GM19438 (cell line): ENCODE measurements around the gene TMEM163.
"Not testable (repeated sequence)": the region's sequence is repeated elsewhere in the genome, so short reads cannot be mapped to it uniquely, and the experiment has no call there.

Experiments used
- ATAC-seq: cut with Tn5 transposase; IDR thresholded peaks from one replicate; pipeline ENCODE4 v1.9.1; 2021; ENCODE audit warnings: low read depth; ENCODE audit not compliant: unreplicated experiment

The TMEM163 gene

GRCh38 chr2:134583997-134584520 is 134.7 kb downstream of the TMEM163 start:
- no peak for ATAC-seq

GRCh38 chr2:134583462-134583861 is 135.3 kb downstream of the TMEM163 start:
- ATAC-seq = no peak

- no peak for ATAC-seq
Measured at GRCh38 chr2:134582547-134582899, 136.3 kb downstream of the TMEM163 start.

DNA sequence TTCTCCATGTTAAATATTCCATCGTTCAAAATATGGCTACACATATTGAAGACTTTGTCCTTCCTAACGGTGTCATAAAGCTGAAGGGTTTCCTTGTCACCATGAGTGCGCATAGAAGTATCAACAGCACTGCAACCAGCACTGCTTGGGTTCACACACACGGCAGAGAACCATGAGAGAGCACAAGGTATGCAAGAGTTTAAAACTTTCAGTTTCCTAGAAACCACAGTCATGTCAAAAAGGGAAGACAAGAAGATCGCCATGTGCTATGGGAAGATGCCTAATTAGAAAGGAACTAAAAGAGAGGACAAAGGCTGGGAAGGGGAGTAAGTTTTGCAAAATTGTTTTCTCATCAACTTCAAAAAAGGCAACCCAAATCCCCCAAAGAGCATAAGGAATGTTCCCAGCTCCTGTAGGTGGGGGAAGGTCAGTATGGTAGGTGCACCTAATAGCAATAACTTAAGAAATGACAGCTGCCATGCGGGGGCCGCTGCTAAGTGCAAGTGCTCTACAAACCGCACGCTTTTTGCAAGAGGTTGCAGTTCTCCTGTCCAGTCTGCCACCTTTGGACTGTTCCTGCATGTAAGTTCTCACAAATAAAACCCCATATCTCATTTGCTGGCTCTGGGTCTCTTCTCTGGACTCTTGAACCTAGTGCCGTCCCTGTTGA is 136.8 kb downstream of the TMEM163 start:
- ATAC-seq = peak; percentile 66

DNA sequence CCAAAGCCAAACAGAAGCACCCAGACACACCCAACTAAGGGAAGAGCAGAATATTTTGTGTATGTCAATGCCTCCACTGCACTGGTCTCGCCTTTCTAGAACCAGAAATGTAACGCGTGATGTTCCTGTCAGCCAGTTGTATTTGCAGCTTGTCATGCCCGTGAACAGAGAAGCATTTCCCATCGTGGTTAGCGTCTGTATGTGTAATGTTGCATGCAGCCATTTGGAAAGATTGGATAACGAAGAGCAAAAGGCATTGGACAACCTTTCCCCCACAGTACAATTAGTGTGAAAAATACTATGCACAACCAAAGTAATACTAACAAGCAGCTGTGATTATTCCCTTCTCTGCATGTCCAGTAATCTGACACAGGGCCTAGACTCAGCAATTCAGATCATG is 140.5 kb downstream of the TMEM163 start:
- no peak for ATAC-seq

DNA sequence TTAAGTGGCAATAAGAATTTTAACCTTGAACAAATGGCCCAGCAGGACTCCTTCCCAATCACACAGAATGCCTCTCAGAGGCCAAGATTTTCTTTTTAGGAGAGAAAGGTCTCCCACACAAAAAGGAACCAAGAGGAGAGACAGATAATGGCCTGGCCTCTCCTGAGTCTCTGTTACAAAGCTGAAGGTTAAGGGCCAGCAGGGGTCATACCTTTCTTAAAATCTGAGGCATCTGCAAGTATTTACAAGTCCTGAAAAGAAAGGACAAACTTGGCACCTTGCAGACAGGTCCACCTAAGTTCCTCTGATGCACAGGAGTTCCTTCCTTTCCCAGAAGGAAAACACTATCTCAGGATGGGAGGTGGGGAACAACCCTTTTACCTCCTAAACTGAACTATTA is 142.3 kb downstream of the TMEM163 start:
- no peak for ATAC-seq

- no peak for ATAC-seq
Measured at GRCh38 chr2:134575888-134576287, 142.9 kb downstream of the TMEM163 start.

DNA sequence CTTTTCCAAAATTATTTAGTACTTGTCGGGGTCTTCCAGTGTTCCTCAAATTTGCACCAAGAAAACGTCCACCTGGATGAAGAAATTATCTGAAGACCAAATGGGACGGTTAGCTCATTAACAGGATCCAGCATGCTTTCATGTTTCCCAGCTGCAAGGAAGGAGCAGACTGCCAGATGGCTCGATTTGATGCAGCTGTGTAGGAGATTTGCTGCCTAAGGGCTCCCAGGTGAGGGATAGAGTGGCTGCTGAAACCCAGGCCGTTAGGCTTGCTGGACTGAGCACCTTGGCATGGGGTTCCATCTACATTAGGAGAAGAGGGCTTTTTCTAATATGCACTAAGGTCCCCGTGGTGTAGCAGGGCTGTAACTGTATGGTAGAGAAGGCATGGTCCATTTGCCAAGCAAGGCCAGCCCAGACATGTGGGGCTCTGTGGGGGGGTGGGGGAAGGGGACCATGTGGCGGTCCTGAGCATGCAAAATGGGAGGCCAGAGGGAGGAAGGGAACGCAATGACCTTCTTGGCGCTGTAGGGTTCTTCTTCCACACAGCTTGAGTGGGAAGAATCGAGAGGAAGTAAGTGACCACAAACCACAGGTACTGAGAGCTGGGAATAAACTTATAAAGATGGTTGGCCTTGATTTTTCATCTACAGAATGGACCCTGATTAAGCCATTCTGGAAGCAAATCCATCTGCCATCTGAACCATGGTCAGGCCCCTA is 144.0 kb downstream of the TMEM163 start:
- no peak for ATAC-seq

DNA sequence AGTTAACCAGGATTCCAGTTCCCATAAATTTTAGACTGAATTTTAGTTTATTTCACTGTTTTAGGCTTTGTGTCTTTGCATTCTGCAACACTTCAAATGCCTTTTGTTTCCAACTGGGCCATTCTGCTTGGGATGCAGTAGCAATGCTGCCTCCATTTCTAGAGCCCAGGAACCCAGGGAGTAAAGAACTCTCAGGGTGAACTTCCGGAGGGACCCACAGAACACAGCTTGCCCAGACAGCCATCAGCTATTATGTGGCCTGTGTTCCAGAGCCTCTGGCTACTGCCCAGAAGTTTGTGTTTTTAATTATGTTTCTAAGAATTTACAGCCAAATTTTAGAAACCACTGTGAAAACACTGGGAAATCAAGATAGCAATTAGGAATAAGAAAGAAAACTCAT is 145.1 kb downstream of the TMEM163 start:
- no peak for ATAC-seq

DNA sequence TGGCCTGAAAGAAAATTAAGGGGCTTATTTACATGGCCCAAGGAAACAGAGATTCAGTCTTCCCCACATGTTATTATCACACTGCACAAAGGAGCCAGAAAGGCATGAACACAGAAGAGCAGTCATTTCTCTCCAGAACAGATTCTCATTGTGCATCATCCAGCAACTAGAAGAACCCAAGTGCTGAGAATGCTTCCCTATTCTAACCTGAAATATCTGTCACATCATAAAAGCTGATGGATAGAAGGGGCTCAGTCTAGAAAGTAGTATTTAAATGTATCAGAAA is 145.8 kb downstream of the TMEM163 start:
- ATAC-seq = no peak

- no peak for ATAC-seq
Measured at GRCh38 chr2:134572314-134573084, 146.3 kb downstream of the TMEM163 start.

DNA sequence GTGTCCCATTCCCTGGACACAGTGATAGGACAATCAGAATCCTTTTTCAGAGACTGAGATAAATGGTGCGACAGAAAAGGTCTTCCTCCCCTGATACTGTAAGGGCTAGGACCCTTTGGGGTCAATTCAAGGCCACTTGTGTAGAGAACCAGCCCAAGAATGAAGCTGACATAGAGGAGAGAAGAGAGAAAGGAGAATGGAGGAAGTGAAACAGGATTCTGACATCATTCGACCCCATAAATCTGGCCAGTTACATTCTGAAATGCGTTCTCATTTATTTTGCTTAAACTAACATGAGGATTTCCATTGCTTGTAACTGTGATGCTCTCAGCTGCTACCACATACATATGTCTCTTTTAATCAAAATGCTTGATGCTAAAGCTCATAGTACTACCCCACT is 148.1 kb downstream of the TMEM163 start:
- no peak for ATAC-seq

DNA sequence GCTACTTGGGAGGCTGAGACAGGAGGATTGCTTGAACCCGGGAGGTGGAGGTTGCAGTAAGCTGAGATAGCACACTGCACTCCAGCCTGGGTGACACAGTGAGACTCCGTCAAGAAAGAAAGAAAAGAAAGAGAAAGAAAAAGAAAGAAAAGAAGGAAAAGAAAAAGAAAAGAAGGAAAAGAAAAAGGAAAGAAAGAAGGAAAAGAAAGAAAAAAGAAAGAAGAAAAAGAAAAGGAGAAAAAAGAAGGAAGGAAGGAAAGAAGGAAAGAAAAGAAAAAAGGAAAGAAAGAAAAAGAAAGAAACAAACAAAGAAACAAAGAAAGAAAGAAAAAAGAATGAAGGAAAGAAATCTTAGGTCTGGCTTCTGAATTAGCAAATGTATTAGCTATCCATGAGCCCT is 150.4 kb downstream of the TMEM163 start:
- ATAC-seq = no peak

GRCh38 chr2:134567666-134568065 is 151.1 kb downstream of the TMEM163 start:
- no peak for ATAC-seq

- not testable (repeated sequence) for ATAC-seq
Measured at GRCh38 chr2:134564955-134565354, 153.8 kb downstream of the TMEM163 start.

- no peak for ATAC-seq
Measured at GRCh38 chr2:134564549-134564948, 154.3 kb downstream of the TMEM163 start.

DNA sequence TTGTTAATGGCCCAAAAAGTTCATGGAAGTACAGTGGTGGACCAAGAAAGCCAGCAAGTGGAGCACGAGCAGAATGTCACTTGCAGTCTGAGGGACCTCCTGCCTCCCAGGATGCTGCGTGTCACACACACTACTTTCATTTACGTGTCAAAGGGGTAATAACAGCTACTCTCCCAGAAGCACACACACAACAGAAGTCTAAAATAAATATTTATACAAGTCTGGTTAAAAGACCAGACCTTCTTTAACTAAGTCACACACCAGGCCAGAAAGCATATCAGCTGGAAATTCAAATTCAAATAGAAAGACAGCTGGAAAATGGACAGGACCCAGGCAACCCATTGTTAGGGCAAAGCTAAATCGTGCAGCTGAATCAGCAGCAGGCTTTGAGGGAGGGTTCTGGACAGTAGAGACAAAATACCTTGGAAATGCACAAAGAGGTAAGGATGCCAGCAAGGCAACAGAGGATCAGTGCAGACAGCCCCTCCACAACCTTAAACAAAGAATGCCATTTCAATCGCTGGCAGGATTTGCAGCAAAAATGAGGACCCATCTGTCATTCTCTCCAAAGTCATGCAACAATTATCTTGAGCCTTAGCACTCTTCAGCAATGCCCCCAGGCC is 160.5 kb downstream of the TMEM163 start:
- no peak for ATAC-seq

GRCh38 chr2:134555411-134555810 is 163.4 kb downstream of the TMEM163 start:
- ATAC-seq = no peak

- ATAC-seq = no peak
Measured at GRCh38 chr2:134553657-134554056, 165.1 kb downstream of the TMEM163 start.

DNA sequence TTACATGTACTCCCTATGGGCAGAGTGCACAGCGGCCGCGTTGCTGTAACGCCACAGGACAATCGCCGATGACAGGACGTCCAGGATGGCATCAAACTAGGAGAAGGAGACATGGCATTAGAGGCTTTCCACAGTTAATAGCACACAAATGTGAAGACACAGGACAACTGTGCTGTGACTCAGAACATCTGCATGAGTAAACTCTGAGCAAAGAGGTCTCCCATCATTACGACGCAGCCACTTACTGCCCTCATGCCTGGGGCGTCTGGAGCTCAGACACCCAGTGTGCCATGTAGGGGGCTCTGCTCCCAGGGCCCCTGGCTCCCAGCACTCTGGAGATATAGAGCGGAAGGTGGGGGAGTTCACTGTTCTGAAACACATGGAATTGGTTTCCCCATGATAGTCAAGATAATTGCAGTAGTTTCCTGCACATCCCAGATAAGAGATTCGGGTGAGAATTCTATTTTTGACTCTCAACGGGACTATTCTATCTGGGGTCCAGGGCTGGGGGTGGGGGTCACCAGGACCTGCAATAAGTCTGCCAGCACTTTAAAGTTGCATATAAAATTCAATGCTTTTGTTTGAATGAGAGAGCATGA is 168.1 kb downstream of the TMEM163 start:
- no peak for ATAC-seq

DNA sequence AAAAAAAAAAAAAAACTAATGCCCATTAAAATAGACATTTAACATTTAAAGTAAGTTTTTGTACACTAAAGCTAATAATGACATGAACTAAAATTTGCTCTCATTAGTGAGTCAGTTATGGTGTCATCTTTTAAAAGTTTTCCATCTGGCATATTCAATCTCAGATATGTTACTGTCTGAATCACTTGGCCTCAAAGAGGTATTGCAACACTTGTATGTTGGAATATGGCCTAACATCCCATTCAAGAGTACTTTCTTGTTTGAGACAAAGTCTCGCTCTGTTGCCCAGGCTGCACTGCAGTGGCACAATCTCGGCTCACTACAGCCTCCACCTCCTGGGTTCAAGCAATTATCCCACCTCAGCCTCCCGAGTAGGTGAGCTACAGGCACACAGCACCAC is 169.7 kb downstream of the TMEM163 start:
- no peak for ATAC-seq
